Measurements from ENCODE around the gene CBY1. TPM values are rescaled to one million over a fixed set of nuclear protein-coding genes. Genes with fewer than 3 reads are reported as not detected.

The CBY1 gene
- total RNA-seq, 2 donors from 2014 or later = 40.7 to 60.9 TPM

- H3K4me3 Mint-ChIP-seq = no peak overlapping the region
- H3K27me3 ChIP-seq (ENCODE audit: control insufficient read depth, insufficient read depth, low read length, poor library complexity, severe bottlenecking) = no peaks in the 10 kb centered on the region
- peaks cover 37% of the 10 kb centered on the region for H3K36me3 Mint-ChIP-seq (ENCODE audit: low read depth)
- no peak overlapping the region for H3K9ac ChIP-seq (ENCODE audit: extremely low read depth, low read length, poor library complexity, severe bottlenecking)
- no peak for DNase-seq
- no peaks in the 10 kb centered on the region for H3K27me3 Mint-ChIP-seq (ENCODE audit: insufficient read depth)
- no peaks in the 10 kb centered on the region for H3K9me3 ChIP-seq (ENCODE audit: control insufficient read depth, low read length)
- H3K36me3 ChIP-seq (ENCODE audit: control insufficient read depth, insufficient read depth, low read length) = peaks cover 17% of the 10 kb centered on the region
- 93 to 100% methylated on average over 1 to 5 of the region's 5 CpGs for WGBS, 2 experiments (ENCODE audit: insufficient coverage in 1 of 2, insufficient read length in 1 of 2)
- no peak for TF ChIP-seq CTCF (conservative IDR thresholded peaks at IDR 0.05)
- peaks cover 5% of the 10 kb centered on the region for H3K9me3 Mint-ChIP-seq
- no peak overlapping the region for H3K4me3 ChIP-seq (ENCODE audit: low read length)
- no peaks in the 10 kb centered on the region for H3K4me1 Mint-ChIP-seq
- no peak overlapping the region for H3K27ac ChIP-seq (ENCODE audit: low read depth, low read length)
- no peaks in the 10 kb centered on the region for H3K4me1 ChIP-seq (ENCODE audit: control insufficient read depth, insufficient read depth, low read length)
- no peak overlapping the region for H3K27ac Mint-ChIP-seq
Measured at GRCh38 chr22:38649841-38650522, 6.5 kb upstream of the CBY1 start.

- no peaks in the 10 kb centered on the region for H3K9me3 ChIP-seq (ENCODE audit: control insufficient read depth, low read length)
- H3K4me1 ChIP-seq (ENCODE audit: control insufficient read depth, insufficient read depth, low read length) = peaks cover 5% of the 10 kb centered on the region
- DNase-seq = no peak
- peaks cover 9% of the 10 kb centered on the region for H3K4me1 Mint-ChIP-seq
- peaks cover 5% of the 10 kb centered on the region for H3K9me3 Mint-ChIP-seq
- no peak overlapping the region for H3K27ac ChIP-seq (ENCODE audit: low read depth, low read length)
- no peak for TF ChIP-seq CTCF (conservative IDR thresholded peaks at IDR 0.05)
- peaks cover 25% of the 10 kb centered on the region for H3K36me3 Mint-ChIP-seq (ENCODE audit: low read depth)
- H3K27me3 ChIP-seq (ENCODE audit: control insufficient read depth, insufficient read depth, low read length, poor library complexity, severe bottlenecking) = no peaks in the 10 kb centered on the region
- H3K27me3 Mint-ChIP-seq (ENCODE audit: insufficient read depth) = no peaks in the 10 kb centered on the region
- H3K27ac Mint-ChIP-seq = no peak overlapping the region
- no peak overlapping the region for H3K9ac ChIP-seq (ENCODE audit: extremely low read depth, low read length, poor library complexity, severe bottlenecking)
- H3K4me3 ChIP-seq (ENCODE audit: low read length) = no peak overlapping the region
- H3K36me3 ChIP-seq (ENCODE audit: control insufficient read depth, insufficient read depth, low read length) = peaks cover 8% of the 10 kb centered on the region
- H3K4me3 Mint-ChIP-seq = no peak overlapping the region
Measured at GRCh38 chr22:38652859-38653258, 3.6 kb upstream of the CBY1 start.

- H3K4me1 ChIP-seq (ENCODE audit: control insufficient read depth, insufficient read depth, low read length) = peaks cover 5% of the 10 kb centered on the region
- DNase-seq = no peak
- H3K27ac Mint-ChIP-seq = no peak overlapping the region
- H3K4me3 Mint-ChIP-seq = no peak overlapping the region
- H3K36me3 ChIP-seq (ENCODE audit: control insufficient read depth, insufficient read depth, low read length) = peaks cover 6% of the 10 kb centered on the region
- no peaks in the 10 kb centered on the region for H3K9me3 ChIP-seq (ENCODE audit: control insufficient read depth, low read length)
- no peaks in the 10 kb centered on the region for H3K27me3 ChIP-seq (ENCODE audit: control insufficient read depth, insufficient read depth, low read length, poor library complexity, severe bottlenecking)
- H3K9ac ChIP-seq (ENCODE audit: extremely low read depth, low read length, poor library complexity, severe bottlenecking) = no peak overlapping the region
- peaks cover 23% of the 10 kb centered on the region for H3K36me3 Mint-ChIP-seq (ENCODE audit: low read depth)
- H3K9me3 Mint-ChIP-seq = peaks cover 5% of the 10 kb centered on the region
- WGBS, 2 experiments (ENCODE audit: insufficient coverage in 1 of 2, insufficient read length in 1 of 2) = 95 to 98% methylated on average over 6 to 8 of the region's 8 CpGs
- H3K4me3 ChIP-seq (ENCODE audit: low read length) = no peak overlapping the region
- H3K27me3 Mint-ChIP-seq (ENCODE audit: insufficient read depth) = no peaks in the 10 kb centered on the region
- H3K27ac ChIP-seq (ENCODE audit: low read depth, low read length) = no peak overlapping the region
- peaks cover 9% of the 10 kb centered on the region for H3K4me1 Mint-ChIP-seq
- no peak for TF ChIP-seq CTCF (conservative IDR thresholded peaks at IDR 0.05)
Measured at GRCh38 chr22:38653741-38654140, 2.7 kb upstream of the CBY1 start.
